Hematopoietic multipotent progenitor cell treated with erythropoietin and hydrocortisone succinate and interleukin-3 and kit ligand, for 4 days (in vitro differentiated cells): Measurements from ENCODE around the gene GOSR1.
A peak's percentile ranks its signal among the peaks of the same experiment; 100 is the strongest.
"Not testable (repeated sequence)": the region's sequence is repeated elsewhere in the genome, so short reads cannot be mapped to it uniquely, and the experiment has no call there.

Experiments
- DNase-seq: peaks from one replicate; pipeline ENCODE4 v3.0.0-alpha.2; 2015

GOSR1 gene

GRCh38 chr17:30477083-30477773 lies at the start of gene GOSR1:
GOSR1 (plus strand) TSS chr17:30477408; CDS start chr17:30477434, 26 bp downstream.
- DNase-seq, result peak; percentile 98

- no peak for DNase-seq
These were observed 49.6 kb upstream of the GOSR1 start for GRCh38 chr17:30427611-30428010.

GRCh38 chr17:30429155-30429554 lies 48.1 kb upstream of the GOSR1 start:
- DNase-seq, result no peak

GRCh38 chr17:30433514-30433913 lies 43.7 kb upstream of the GOSR1 start:
- peak; percentile 51 for DNase-seq

- DNase-seq, result no peak
These were observed 40.5 kb upstream of the GOSR1 start for GRCh38 chr17:30436729-30437128.

GRCh38 chr17:30443721-30444120 lies 33.5 kb upstream of the GOSR1 start:
- DNase-seq, result no peak

- DNase-seq, result not testable (repeated sequence)
These were observed 30.6 kb upstream of the GOSR1 start for GRCh38 chr17:30446640-30447039.

- no peak for DNase-seq
These were observed 27.7 kb upstream of the GOSR1 start for GRCh38 chr17:30449480-30449879.

GRCh38 chr17:30450125-30451027 lies 26.8 kb upstream of the GOSR1 start:
- DNase-seq, result no peak

GRCh38 chr17:30454635-30455034 lies 22.6 kb upstream of the GOSR1 start:
- no peak for DNase-seq

GRCh38 chr17:30458371-30458770 lies 18.8 kb upstream of the GOSR1 start:
- DNase-seq, result no peak

- DNase-seq, result not testable (repeated sequence)
These were observed 18.3 kb upstream of the GOSR1 start for GRCh38 chr17:30458797-30459413.

GRCh38 chr17:30468465-30468864 lies 8.7 kb upstream of the GOSR1 start:
- DNase-seq, result no peak

GRCh38 chr17:30472238-30472890 lies 4.8 kb upstream of the GOSR1 start:
- DNase-seq, result no peak

GRCh38 chr17:30475206-30475605 lies 2.0 kb upstream of the GOSR1 start:
- DNase-seq, result no peak

GRCh38 chr17:30476726-30477082 lies 504 bp upstream of the GOSR1 start:
- peak; percentile 77 for DNase-seq

GRCh38 chr17:30477774-30478115 lies 537 bp downstream of the GOSR1 start:
- DNase-seq, result peak; percentile 32

GRCh38 chr17:30482555-30482954 lies 5.3 kb downstream of the GOSR1 start:
- no peak for DNase-seq

- DNase-seq, result no peak
These were observed 6.0 kb downstream of the GOSR1 start for GRCh38 chr17:30483159-30483558.

GRCh38 chr17:30493780-30494179 lies 16.6 kb downstream of the GOSR1 start:
- DNase-seq, result no peak

GRCh38 chr17:30495586-30495985 lies 18.4 kb downstream of the GOSR1 start:
- peak; percentile 15 for DNase-seq

GRCh38 chr17:30503558-30503957 lies 26.4 kb downstream of the GOSR1 start:
- DNase-seq, result no peak

- DNase-seq, result peak; percentile 19
These were observed 28.7 kb downstream of the GOSR1 start for GRCh38 chr17:30505868-30506417.
